Measurements from ENCODE around the gene CAPG.

DNA sequence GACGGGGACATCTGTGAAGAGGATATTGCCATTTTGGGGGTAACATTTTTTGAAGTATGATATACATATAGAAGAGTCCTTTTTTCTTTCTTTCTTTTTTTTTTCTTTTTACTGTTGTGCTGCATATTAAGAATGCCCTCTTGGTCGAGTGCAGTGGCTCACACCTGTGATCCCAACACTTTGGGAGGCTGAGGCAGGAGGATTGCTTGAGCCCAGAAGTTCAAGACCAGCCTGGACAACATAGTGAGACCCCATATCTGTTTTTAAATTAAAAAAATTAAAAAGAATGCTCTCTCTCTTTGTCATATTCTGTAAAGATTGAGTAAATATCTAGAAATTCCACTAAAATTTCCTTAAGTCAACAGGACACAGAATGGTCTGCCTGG is 11.9 kb upstream of the CAPG start:
- TF ChIP-seq, protein P1, sequence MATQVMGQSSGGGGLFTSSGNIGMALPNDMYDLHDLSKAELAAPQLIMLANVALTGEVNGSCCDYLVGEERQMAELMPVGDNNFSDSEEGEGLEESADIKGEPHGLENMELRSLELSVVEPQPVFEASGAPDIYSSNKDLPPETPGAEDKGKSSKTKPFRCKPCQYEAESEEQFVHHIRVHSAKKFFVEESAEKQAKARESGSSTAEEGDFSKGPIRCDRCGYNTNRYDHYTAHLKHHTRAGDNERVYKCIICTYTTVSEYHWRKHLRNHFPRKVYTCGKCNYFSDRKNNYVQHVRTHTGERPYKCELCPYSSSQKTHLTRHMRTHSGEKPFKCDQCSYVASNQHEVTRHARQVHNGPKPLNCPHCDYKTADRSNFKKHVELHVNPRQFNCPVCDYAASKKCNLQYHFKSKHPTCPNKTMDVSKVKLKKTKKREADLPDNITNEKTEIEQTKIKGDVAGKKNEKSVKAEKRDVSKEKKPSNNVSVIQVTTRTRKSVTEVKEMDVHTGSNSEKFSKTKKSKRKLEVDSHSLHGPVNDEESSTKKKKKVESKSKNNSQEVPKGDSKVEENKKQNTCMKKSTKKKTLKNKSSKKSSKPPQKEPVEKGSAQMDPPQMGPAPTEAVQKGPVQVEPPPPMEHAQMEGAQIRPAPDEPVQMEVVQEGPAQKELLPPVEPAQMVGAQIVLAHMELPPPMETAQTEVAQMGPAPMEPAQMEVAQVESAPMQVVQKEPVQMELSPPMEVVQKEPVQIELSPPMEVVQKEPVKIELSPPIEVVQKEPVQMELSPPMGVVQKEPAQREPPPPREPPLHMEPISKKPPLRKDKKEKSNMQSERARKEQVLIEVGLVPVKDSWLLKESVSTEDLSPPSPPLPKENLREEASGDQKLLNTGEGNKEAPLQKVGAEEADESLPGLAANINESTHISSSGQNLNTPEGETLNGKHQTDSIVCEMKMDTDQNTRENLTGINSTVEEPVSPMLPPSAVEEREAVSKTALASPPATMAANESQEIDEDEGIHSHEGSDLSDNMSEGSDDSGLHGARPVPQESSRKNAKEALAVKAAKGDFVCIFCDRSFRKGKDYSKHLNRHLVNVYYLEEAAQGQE (tag by site-specific recombination; IDR thresholded peaks at IDR 0.05) = no peak
- TF ChIP-seq, protein P2, sequence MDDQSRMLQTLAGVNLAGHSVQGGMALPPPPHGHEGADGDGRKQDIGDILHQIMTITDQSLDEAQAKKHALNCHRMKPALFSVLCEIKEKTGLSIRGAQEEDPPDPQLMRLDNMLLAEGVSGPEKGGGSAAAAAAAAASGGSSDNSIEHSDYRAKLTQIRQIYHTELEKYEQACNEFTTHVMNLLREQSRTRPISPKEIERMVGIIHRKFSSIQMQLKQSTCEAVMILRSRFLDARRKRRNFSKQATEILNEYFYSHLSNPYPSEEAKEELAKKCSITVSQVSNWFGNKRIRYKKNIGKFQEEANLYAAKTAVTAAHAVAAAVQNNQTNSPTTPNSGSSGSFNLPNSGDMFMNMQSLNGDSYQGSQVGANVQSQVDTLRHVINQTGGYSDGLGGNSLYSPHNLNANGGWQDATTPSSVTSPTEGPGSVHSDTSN (CRISPR knock-in tag; IDR thresholded peaks at IDR 0.05) = no peak
- TF ChIP-seq, protein P3, sequence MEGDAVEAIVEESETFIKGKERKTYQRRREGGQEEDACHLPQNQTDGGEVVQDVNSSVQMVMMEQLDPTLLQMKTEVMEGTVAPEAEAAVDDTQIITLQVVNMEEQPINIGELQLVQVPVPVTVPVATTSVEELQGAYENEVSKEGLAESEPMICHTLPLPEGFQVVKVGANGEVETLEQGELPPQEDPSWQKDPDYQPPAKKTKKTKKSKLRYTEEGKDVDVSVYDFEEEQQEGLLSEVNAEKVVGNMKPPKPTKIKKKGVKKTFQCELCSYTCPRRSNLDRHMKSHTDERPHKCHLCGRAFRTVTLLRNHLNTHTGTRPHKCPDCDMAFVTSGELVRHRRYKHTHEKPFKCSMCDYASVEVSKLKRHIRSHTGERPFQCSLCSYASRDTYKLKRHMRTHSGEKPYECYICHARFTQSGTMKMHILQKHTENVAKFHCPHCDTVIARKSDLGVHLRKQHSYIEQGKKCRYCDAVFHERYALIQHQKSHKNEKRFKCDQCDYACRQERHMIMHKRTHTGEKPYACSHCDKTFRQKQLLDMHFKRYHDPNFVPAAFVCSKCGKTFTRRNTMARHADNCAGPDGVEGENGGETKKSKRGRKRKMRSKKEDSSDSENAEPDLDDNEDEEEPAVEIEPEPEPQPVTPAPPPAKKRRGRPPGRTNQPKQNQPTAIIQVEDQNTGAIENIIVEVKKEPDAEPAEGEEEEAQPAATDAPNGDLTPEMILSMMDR (tag by site-specific recombination; IDR thresholded peaks at IDR 0.05) = no peak
- TF ChIP-seq GFI1B (tag by site-specific recombination; IDR thresholded peaks at IDR 0.05) = no peak
- no peak for TF ChIP-seq ZNF350 (tag by site-specific recombination; IDR thresholded peaks at IDR 0.05)
- TF ChIP-seq ZNF639 (tag by site-specific recombination; IDR thresholded peaks at IDR 0.05) = no peak
- TF ChIP-seq ZBTB17 (tag by site-specific recombination; IDR thresholded peaks at IDR 0.05) = no peak
- TF ChIP-seq SCRT2 (tag by site-specific recombination; IDR thresholded peaks at IDR 0.05) = no peak
- no peak for TF ChIP-seq ATF2 (tag by site-specific recombination; IDR thresholded peaks at IDR 0.05; ENCODE audit: low read depth)
- TF ChIP-seq ZNF501 (tag by site-specific recombination; IDR thresholded peaks at IDR 0.05) = no peak
- no peak for TF ChIP-seq KLF1 (tag by site-specific recombination; IDR thresholded peaks at IDR 0.05)
- TF ChIP-seq, protein P4, sequence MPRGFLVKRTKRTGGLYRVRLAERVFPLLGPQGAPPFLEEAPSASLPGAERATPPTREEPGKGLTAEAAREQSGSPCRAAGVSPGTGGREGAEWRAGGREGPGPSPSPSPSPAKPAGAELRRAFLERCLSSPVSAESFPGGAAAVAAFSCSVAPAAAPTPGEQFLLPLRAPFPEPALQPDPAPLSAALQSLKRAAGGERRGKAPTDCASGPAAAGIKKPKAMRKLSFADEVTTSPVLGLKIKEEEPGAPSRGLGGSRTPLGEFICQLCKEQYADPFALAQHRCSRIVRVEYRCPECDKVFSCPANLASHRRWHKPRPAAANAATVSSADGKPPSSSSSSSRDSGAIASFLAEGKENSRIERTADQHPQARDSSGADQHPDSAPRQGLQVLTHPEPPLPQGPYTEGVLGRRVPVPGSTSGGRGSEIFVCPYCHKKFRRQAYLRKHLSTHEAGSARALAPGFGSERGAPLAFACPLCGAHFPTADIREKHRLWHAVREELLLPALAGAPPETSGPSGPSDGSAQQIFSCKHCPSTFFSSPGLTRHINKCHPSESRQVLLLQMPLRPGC (tag by site-specific recombination; IDR thresholded peaks at IDR 0.05) = no peak
- no peak for TF ChIP-seq ZNF362 (tag by site-specific recombination; IDR thresholded peaks at IDR 0.05)
- no peak for TF ChIP-seq ZSCAN30 (tag by site-specific recombination; IDR thresholded peaks at IDR 0.05)

Measured in HEK293 (cell line).